RWPE2 (cell line): ENCODE measurements around the gene ESPN.

Experiments
- ATAC-seq: fragments of 200-7000 bp; cut with Tn5 transposase; 3 replicates; pipeline ENCODE4 v1.9.1; 2021; ENCODE audit warnings: low read depth
- DNase-seq: peaks from one replicate; pipeline ENCODE4 v3.0.0-alpha.2; 2020; ENCODE audit warnings: low spot score
- H3K27ac ChIP-seq: fragments of 450-650 bp; 2 replicates; pipeline ENCODE4 v1.5.1; 2017; ENCODE audit warnings: mild to moderate bottlenecking; ENCODE audit not compliant: poor library complexity, severe bottlenecking
- H3K27me3 ChIP-seq: fragments of 250-450 bp; sonication (Bioruptor Pico); 2 replicates; pipeline ENCODE4 v1.5.1; 2021; ENCODE audit warnings: mild to moderate bottlenecking, moderate library complexity; ENCODE audit not compliant: insufficient read depth, poor library complexity, severe bottlenecking
- H3K36me3 ChIP-seq: fragments of 250-450 bp; sonication (Bioruptor Pico); 2 replicates; pipeline ENCODE4 v1.5.1; 2020; ENCODE audit warnings: low read depth, mild to moderate bottlenecking, moderate library complexity
- H3K4me1 ChIP-seq: fragments of 250-450 bp; sonication (Bioruptor Pico); 2 replicates; pipeline ENCODE4 v1.5.1; 2021; ENCODE audit warnings: mild to moderate bottlenecking, moderate library complexity; ENCODE audit not compliant: insufficient read depth, poor library complexity, severe bottlenecking
- H3K4me3 ChIP-seq: fragments of 250-450 bp; sonication (Bioruptor Pico); 2 replicates; pipeline ENCODE4 v1.5.1; 2021; ENCODE audit warnings: mild to moderate bottlenecking, moderate library complexity; ENCODE audit not compliant: severe bottlenecking
- H3K9me3 ChIP-seq: fragments of 250-450 bp; sonication (Bioruptor Pico); 2 replicates; pipeline ENCODE4 v1.5.1; 2021; ENCODE audit warnings: mild to moderate bottlenecking, moderate library complexity; ENCODE audit not compliant: severe bottlenecking
- CTCF ChIP-seq: fragments of 450-650 bp; IDR thresholded peaks from one replicate; pipeline ENCODE4 v1.5.1; 2017; ENCODE audit warnings: mild to moderate bottlenecking, moderate library complexity; ENCODE audit not compliant: poor library complexity, severe bottlenecking

The ESPN gene

GRCh38 chr1:6418668-6419396 lies 5.7 kb upstream of the ESPN start:
- no peak for DNase-seq
- peaks cover under 1% of the 10 kb centered on the region for H3K27me3 ChIP-seq
- ATAC-seq = no peak
- peak overlapping the region; percentile 38 for H3K4me3 ChIP-seq
- H3K4me1 ChIP-seq = peaks cover 40% of the 10 kb centered on the region
- no peaks in the 10 kb centered on the region for H3K9me3 ChIP-seq
- no peaks in the 10 kb centered on the region for H3K36me3 ChIP-seq
- no peak for TF ChIP-seq CTCF
- H3K27ac ChIP-seq = no peak overlapping the region

GRCh38 chr1:6419397-6419803 lies 5.2 kb upstream of the ESPN start:
- ATAC-seq (0 out of 3 replicates have a peak, but pooled peaks have one; percentile 8), DNase-seq (no peak)
- TF ChIP-seq CTCF = no peak
- H3K4me1 ChIP-seq = peaks cover 35% of the 10 kb centered on the region
- H3K4me3 ChIP-seq = peak overlapping the region; percentile 38
- H3K27ac ChIP-seq = no peak overlapping the region
- H3K9me3 ChIP-seq = no peaks in the 10 kb centered on the region
- no peaks in the 10 kb centered on the region for H3K36me3 ChIP-seq
- H3K27me3 ChIP-seq = peaks cover 6% of the 10 kb centered on the region

GRCh38 chr1:6419804-6420453 lies 4.6 kb upstream of the ESPN start, which contains the start of gene HES2:
Gene HES2, minus strand, starts transcription at chr1:6419919. Its CDS starts 99 bp downstream, at chr1:6419820.
- Histone ChIP-seq H3K9me3 (no peaks in the 10 kb centered on the region), H3K36me3 (no peaks in the 10 kb centered on the region), H3K4me3 (peak within 1 kb of the TSS; percentile 38), H3K27me3 (peaks cover 6% of the 10 kb centered on the region), H3K27ac (no peak within 1 kb of the TSS), H3K4me1 (peaks cover 30% of the 10 kb centered on the region)
- no peak for TF ChIP-seq CTCF
- ATAC-seq (peak; percentile 49), DNase-seq (no peak)

- H3K27me3 ChIP-seq = peaks cover 6% of the 10 kb centered on the region
- no peak for DNase-seq
- peaks cover 24% of the 10 kb centered on the region for H3K4me1 ChIP-seq
- no peak overlapping the region for H3K4me3 ChIP-seq
- H3K9me3 ChIP-seq = no peaks in the 10 kb centered on the region
- H3K36me3 ChIP-seq = no peaks in the 10 kb centered on the region
- H3K27ac ChIP-seq = no peak overlapping the region
- no peak for TF ChIP-seq CTCF
- ATAC-seq = no peak
Observed at GRCh38 chr1:6420454-6421042, 4.0 kb upstream of the ESPN start.
